ENCODE data around the gene AIF1.
"Not testable (repeated sequence)": the region's sequence is repeated elsewhere in the genome, so short reads cannot be mapped to it uniquely, and the experiment has no call there.

AIF1 gene

GRCh38 chr6:31580807-31581433, 34.1 kb upstream of the AIF1 start:
- peak; percentile 83 for DNase-seq

- DNase-seq: no peak
Observed at GRCh38 chr6:31581434-31582229, 33.4 kb upstream of the AIF1 start.

GRCh38 chr6:31582230-31582643, 32.8 kb upstream of the AIF1 start, which contains the start of gene LTB:
TSS of gene LTB (minus strand) at chr6:31582424. CDS start at chr6:31582417, 7 bp downstream.
- DNase-seq: no peak

- DNase-seq: no peak
Observed at GRCh38 chr6:31585491-31585890, 29.5 kb upstream of the AIF1 start.

- DNase-seq: no peak
Observed at GRCh38 chr6:31586008-31586407, 29.0 kb upstream of the AIF1 start, which contains the start of gene LST1. TSS of gene LST1 (plus strand) at chr6:31586277. CDS start at chr6:31587300, 1,023 bp downstream.

- no peak for DNase-seq
Observed at GRCh38 chr6:31586599-31587281, 28.3 kb upstream of the AIF1 start.

GRCh38 chr6:31587791-31588777, 26.9 kb upstream of the AIF1 start:
- DNase-seq: no peak

GRCh38 chr6:31588871-31589650, 26.0 kb upstream of the AIF1 start:
- DNase-seq: no peak

GRCh38 chr6:31590691-31591090, 24.3 kb upstream of the AIF1 start:
- DNase-seq: not testable (repeated sequence)

- DNase-seq: no peak
Observed at GRCh38 chr6:31592396-31592771, 22.6 kb upstream of the AIF1 start.

- no peak for DNase-seq
Observed at GRCh38 chr6:31597006-31597405, 18.0 kb upstream of the AIF1 start.

- DNase-seq: no peak
Observed at GRCh38 chr6:31607317-31607716, 7.7 kb upstream of the AIF1 start.

- no peak for DNase-seq
Observed at GRCh38 chr6:31609519-31610406, 5.3 kb upstream of the AIF1 start.

- DNase-seq: no peak
Observed at GRCh38 chr6:31610968-31611367, 4.1 kb upstream of the AIF1 start.

GRCh38 chr6:31614075-31614619, 887 bp upstream of the AIF1 start:
- DNase-seq: no peak

- no peak for DNase-seq
Observed at GRCh38 chr6:31615748-31616147, 714 bp downstream of the AIF1 start.

GRCh38 chr6:31617010-31617409, 2.0 kb downstream of the AIF1 start:
- no peak for DNase-seq

GRCh38 chr6:31619805-31620585, 5.0 kb downstream of the AIF1 start:
- peak; percentile 90 for DNase-seq

GRCh38 chr6:31620586-31621319, 5.7 kb downstream of the AIF1 start, which contains the start of gene PRRC2A:
TSS of gene PRRC2A (plus strand) at chr6:31620715. CDS start at chr6:31622790, 2,075 bp downstream.
- DNase-seq: peak; percentile 88
